ENCODE results near the gene DIP2B.
"Not testable (repeated sequence)": the region's sequence is repeated elsewhere in the genome, so short reads cannot be mapped to it uniquely, and the experiment has no call there.

Gene DIP2B

DNA sequence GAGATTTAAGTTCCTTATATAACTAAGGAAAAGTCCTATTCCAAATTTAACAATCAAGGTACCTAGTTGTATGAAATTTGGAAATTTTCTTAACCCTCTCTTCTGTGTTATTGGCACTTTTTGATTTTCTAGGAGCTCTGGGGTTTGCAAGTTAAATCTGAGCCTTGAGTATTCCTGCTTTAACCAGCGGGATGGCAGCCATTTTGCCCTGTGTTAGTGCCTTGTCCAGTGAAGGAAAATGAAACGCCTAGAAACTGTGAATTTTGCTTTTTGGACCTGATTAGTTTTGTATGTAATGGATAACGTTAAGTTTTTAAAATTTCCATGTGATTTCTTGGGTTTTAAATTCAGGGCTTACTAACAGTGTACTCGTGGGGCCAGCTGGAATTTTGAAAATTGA is 45.1 kb downstream of the DIP2B start:
- H3K4me3 ChIP-seq (ENCODE audit: low read length) = no peak overlapping the region
- no peak for DNase-seq (ENCODE audit: low read depth)
- TF ChIP-seq, protein P1, sequence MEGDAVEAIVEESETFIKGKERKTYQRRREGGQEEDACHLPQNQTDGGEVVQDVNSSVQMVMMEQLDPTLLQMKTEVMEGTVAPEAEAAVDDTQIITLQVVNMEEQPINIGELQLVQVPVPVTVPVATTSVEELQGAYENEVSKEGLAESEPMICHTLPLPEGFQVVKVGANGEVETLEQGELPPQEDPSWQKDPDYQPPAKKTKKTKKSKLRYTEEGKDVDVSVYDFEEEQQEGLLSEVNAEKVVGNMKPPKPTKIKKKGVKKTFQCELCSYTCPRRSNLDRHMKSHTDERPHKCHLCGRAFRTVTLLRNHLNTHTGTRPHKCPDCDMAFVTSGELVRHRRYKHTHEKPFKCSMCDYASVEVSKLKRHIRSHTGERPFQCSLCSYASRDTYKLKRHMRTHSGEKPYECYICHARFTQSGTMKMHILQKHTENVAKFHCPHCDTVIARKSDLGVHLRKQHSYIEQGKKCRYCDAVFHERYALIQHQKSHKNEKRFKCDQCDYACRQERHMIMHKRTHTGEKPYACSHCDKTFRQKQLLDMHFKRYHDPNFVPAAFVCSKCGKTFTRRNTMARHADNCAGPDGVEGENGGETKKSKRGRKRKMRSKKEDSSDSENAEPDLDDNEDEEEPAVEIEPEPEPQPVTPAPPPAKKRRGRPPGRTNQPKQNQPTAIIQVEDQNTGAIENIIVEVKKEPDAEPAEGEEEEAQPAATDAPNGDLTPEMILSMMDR (IDR thresholded peaks at IDR 0.05; ENCODE audit: insufficient read depth, low read depth, low read length, missing control alignments) = no peak

DNA sequence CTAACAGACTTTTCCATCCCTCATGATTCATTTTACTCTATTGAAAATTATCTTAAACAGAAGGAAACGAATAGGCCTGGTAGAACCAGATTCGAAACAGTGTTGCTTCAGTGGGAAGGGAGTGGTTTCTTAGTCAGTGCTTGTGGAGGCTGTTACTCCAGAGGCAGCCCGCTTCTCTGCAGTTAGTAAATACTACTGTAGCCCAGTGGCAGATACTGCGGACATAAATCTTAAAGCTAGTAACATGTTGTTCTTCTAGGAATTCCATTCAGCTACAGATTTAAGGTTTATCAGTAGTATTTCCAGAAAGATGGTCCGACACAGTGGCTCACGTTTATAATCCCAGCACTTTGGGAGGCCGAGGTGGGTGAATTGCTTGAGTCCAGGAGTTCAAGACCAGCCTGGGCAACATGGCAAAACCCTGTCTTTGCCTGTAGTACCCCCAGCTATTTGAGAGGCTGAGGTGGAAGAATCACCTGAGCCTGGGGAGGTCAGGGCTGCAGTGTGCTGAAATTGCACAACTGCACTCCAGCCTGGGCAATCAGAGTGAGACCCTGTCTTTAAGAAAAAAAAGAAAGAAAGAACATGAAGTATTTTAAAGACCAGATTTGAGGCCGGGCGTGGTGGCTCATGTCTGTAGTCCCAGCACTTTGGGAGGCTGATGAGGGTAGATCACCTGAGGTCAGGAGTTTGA is 45.9 kb downstream of the DIP2B start:
- peak; percentile 92 for DNase-seq (ENCODE audit: low read depth)
- no peak overlapping the region for H3K4me3 ChIP-seq (ENCODE audit: low read length)
- TF ChIP-seq, protein P1 (IDR thresholded peaks at IDR 0.05; ENCODE audit: insufficient read depth, low read depth, low read length, missing control alignments) = no peak

DNA sequence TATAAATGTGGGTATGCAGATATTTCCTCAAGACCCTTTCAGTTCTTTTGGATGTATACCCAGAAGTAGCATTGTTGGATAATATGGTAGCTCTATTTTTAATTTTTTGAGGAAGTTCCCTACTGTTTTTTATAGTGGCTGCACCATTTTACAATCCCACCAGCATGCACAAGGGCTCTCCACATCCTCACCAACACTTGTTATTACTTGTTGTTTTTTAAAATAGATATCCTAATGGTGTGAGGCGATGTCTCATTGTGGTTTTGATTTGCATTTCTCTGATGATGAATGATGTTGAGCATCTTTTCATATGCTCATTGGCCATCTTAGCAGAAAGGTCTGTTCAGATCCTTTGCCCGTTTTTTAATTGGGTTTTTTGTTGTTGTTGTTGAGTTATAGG is 47.1 kb downstream of the DIP2B start:
- peak; percentile 50 for DNase-seq (ENCODE audit: low read depth)
- TF ChIP-seq, protein P1 (IDR thresholded peaks at IDR 0.05; ENCODE audit: insufficient read depth, low read depth, low read length, missing control alignments) = no peak
- H3K4me3 ChIP-seq (ENCODE audit: low read length) = no peak overlapping the region

DNA sequence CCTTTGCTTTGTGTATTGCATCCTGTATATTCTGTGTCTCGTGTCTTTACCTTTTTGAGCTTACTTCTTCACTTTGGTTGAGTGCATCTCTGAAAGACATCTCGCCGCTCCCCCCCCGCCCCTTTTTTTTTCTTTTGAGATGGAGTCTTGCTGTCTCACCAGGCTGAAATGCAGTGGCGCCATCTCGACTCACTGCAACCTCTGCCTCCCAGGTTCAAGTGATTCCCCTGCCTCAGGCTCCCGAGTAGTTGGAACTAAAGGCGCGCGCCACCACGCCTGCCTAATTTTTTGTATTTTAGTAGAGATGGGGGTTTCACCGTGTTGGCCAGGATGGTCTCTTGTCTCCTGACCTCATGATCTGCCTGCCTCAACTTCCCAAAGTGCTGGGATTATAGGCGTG is 49.9 kb downstream of the DIP2B start:
- DNase-seq (ENCODE audit: low read depth) = no peak
- no peak overlapping the region for H3K4me3 ChIP-seq (ENCODE audit: low read length)
- TF ChIP-seq, protein P1 (IDR thresholded peaks at IDR 0.05; ENCODE audit: insufficient read depth, low read depth, low read length, missing control alignments) = no peak

DNA sequence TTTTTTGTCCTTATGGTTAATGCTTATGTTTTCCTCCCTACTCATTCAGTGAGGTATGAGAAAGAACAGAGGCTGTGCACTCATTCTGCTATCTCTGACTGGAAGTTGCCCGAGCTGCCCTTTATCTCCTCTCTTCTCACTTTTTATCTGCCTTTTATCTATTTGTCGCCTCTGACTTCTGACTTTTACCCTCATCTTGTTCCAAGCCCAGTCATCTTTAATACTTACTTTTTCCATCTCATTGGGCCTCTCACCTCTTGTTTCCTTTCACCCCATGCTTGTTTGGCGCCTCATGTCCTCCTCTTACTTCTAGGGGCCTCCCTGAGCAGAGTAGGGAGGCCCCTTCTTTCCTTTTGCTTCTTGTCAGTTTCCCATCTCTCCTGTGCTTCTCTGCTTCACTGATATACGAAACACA is 50.7 kb downstream of the DIP2B start:
- TF ChIP-seq, protein P1 (IDR thresholded peaks at IDR 0.05; ENCODE audit: insufficient read depth, low read depth, low read length, missing control alignments) = no peak
- H3K4me3 ChIP-seq (ENCODE audit: low read length) = no peak overlapping the region
- DNase-seq (ENCODE audit: low read depth) = no peak

DNA sequence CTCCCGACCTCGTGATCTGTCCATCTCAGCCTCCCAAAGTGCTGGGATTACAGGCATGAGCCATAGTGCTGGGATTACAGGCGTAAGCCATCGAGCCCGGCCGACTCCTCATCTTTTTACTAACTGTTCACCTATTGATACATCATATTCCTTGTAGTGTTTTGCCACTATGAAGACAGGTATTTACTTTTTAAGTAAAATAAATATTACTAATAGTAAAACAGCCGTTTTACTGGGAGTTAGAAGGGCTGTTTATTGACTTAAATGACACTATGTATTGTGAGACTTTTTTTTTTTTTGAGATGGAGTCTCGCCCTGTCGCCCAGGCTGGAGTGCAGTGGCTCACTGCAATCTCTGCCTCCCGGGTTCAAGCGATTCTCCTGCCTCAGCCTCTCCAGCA is 51.5 kb downstream of the DIP2B start:
- H3K4me3 ChIP-seq (ENCODE audit: low read length) = no peak overlapping the region
- TF ChIP-seq, protein P1 (IDR thresholded peaks at IDR 0.05; ENCODE audit: insufficient read depth, low read depth, low read length, missing control alignments) = no peak
- no peak for DNase-seq (ENCODE audit: low read depth)

DNA sequence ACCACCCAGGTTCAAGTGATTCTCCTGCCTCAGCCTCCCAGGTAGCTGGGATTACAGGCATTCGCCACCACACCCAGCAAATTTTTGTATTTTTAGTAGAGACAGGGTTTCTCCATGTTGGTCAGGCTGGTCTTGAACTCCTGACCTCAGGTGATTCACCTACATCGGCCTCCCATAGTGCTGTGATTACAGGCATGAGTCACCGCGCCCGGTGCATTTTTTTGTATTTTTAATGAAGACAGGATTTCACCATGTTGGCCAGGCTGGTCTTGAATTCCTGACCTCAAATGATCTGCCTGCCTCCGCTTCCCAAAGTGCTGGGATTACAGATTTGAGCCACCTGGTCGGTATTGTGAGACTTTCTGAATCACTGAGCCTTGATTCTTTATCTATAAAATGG is 52.0 kb downstream of the DIP2B start:
- not testable (repeated sequence) for H3K4me3 ChIP-seq (ENCODE audit: low read length)
- DNase-seq (ENCODE audit: low read depth) = peak; percentile 68

Data from epithelial cell of esophagus (primary cell).